Liver (tissue), 9 donors: ENCODE measurements around the gene TCF19. TPM values are rescaled to one million over a fixed set of nuclear protein-coding genes. Genes with fewer than 3 reads are reported as not detected.

Experiments used
- DNase-seq: peaks from one replicate; pipeline ENCODE4 v3.0.0-alpha.2; 2017; ENCODE audit warnings: low spot score
- H3K27ac ChIP-seq, 2 donors: one replicate each; pipeline ENCODE4 v1.7.0; 2013; ENCODE audit warnings: inconsistent platforms in 2 of 2, low read length in 2 of 2, control low read depth in 1 of 2, low read depth in 1 of 2, mild to moderate bottlenecking in 1 of 2
- H3K27me3 ChIP-seq, 4 donors: one replicate each; pipeline versions ENCODE4 v1.6.1 to v1.7.0; 2013; ENCODE audit warnings: low read length in 3 of 4, inconsistent platforms in 1 of 4, mild to moderate bottlenecking in 1 of 4, moderate library complexity in 1 of 4; ENCODE audit not compliant: control insufficient read depth in 4 of 4, insufficient read depth in 4 of 4
- H3K36me3 ChIP-seq, 4 donors: one replicate each; pipeline versions ENCODE4 v1.6.1 to v1.7.0; 2013; ENCODE audit warnings: low read length in 3 of 4, mild to moderate bottlenecking in 3 of 4, low read depth in 1 of 4, moderate library complexity in 1 of 4; ENCODE audit not compliant: control insufficient read depth in 4 of 4, insufficient read depth in 3 of 4
- H3K4me1 ChIP-seq, 4 donors: one replicate each; pipeline versions ENCODE4 v1.6.1 to v1.7.0; 2013; ENCODE audit warnings: low read length in 3 of 4, mild to moderate bottlenecking in 3 of 4, moderate library complexity in 1 of 4; ENCODE audit not compliant: control insufficient read depth in 4 of 4, insufficient read depth in 4 of 4
- H3K4me3 ChIP-seq, 3 donors: one replicate each; pipeline versions ENCODE4 v1.6.1 to v1.7.0; 2013; ENCODE audit warnings: low read length in 3 of 3, control low read depth in 1 of 3, low read depth in 1 of 3, mild to moderate bottlenecking in 1 of 3
- H3K9ac ChIP-seq, 2 donors: one replicate each; pipeline ENCODE4 v1.7.0; 2013; ENCODE audit warnings: low read length in 2 of 2, mild to moderate bottlenecking in 2 of 2, moderate library complexity in 2 of 2, control low read depth in 1 of 2, low read depth in 1 of 2
- H3K9me3 ChIP-seq, 4 donors: one replicate each; pipeline versions ENCODE4 v1.6.1 to v1.7.0; 2013; ENCODE audit warnings: low read length in 3 of 4; ENCODE audit not compliant: control insufficient read depth in 4 of 4
- EGR1 ChIP-seq, 2 donors: IDR thresholded peaks; 2 replicates each; pipeline ENCODE4 v1.6.1; 2016 to 2018; ENCODE audit warnings: antibody characterized with exemption in 2 of 2, low read depth in 2 of 2
- FOXA1 ChIP-seq: IDR thresholded peaks from 2 replicates; pipeline ENCODE4 v1.6.1; 2016; ENCODE audit warnings: antibody characterized with exemption
- HNF4A ChIP-seq, 2 donors: conservative IDR thresholded peaks; 2 replicates each; pipeline ENCODE4 v1.6.1; 2016; ENCODE audit warnings: antibody characterized with exemption in 2 of 2, mild to moderate bottlenecking in 2 of 2
- HNF4G ChIP-seq: IDR thresholded peaks from 2 replicates; pipeline ENCODE4 v1.6.1; 2016; ENCODE audit warnings: antibody characterized with exemption
- JUND ChIP-seq, 2 donors: IDR thresholded peaks; 2 replicates each; pipeline ENCODE4 v1.6.1; 2016; ENCODE audit warnings: antibody characterized with exemption in 2 of 2
- NR2F2 ChIP-seq: IDR thresholded peaks from 2 replicates; pipeline ENCODE4 v1.6.1; 2016; ENCODE audit warnings: antibody characterized with exemption
- RAD21 ChIP-seq, 2 donors: IDR thresholded peaks; 2 replicates each; pipeline ENCODE4 v1.6.1; 2016; ENCODE audit warnings: antibody characterized with exemption in 2 of 2, mild to moderate bottlenecking in 2 of 2
- RXRA ChIP-seq, 2 donors: IDR thresholded peaks; 2 replicates each; pipeline ENCODE4 v1.6.1; 2017 to 2018; ENCODE audit warnings: antibody characterized with exemption in 2 of 2, mild to moderate bottlenecking in 1 of 2
- SP1 ChIP-seq: IDR thresholded peaks from 2 replicates; pipeline ENCODE4 v1.6.1; 2018; ENCODE audit warnings: antibody characterized with exemption, mild to moderate bottlenecking
- TAF1 ChIP-seq: conservative IDR thresholded peaks from 2 replicates; pipeline ENCODE4 v1.6.1; 2016; ENCODE audit warnings: antibody characterized with exemption, mild to moderate bottlenecking
- YY1 ChIP-seq: IDR thresholded peaks from 2 replicates; pipeline ENCODE4 v1.6.1; 2016; ENCODE audit warnings: antibody characterized with exemption, mild to moderate bottlenecking
- WGBS: extraction: QIAGEN DNeasy Blood & Tissue Kit; methylation state at CpG from one replicate; pipeline ENCODE4 v1.1.7; 2013; 5-methylcytosine and 5-hydroxymethylcytosine counted together
- polyA plus RNA-seq, 2 donors: library from polyadenylated mRNA; stranded (reverse) in 1 of 2; unstranded in 1 of 2; fragments of 200-250 nt in 1 of 2; fragments of >200 nt in 1 of 2; fragmentation: Nextera tagmentation in 1 of 2; extraction: Ambion mirVana in 1 of 2; gene quantifications; one replicate each; pipeline versions ENCODE4 v1.2.1 to v1.2.3, GENCODE V29; 2013 to 2015
- total RNA-seq, 2 donors: library from RNA; depleted of rRNA; stranded (reverse); fragments of >200 nt; gene quantifications; one replicate each; pipeline ENCODE4 v1.2.3, GENCODE V29; 2014
- TF ChIP-seq, protein P1 (sequence below): IDR thresholded peaks from 2 replicates; pipeline ENCODE4 v1.6.1; 2016; ENCODE audit warnings: antibody characterized with exemption
- TF ChIP-seq, protein P2 (sequence below): IDR thresholded peaks from 2 replicates; pipeline ENCODE4 v1.6.1; 2016; ENCODE audit warnings: antibody characterized with exemption
- TF ChIP-seq, protein P3 (sequence below): IDR thresholded peaks from 2 replicates; pipeline ENCODE4 v1.6.1; 2016; ENCODE audit warnings: antibody characterized with exemption
- TF ChIP-seq, protein P4 (sequence below): fragments of 150-350 bp; IDR thresholded peaks from 2 replicates; pipeline ENCODE4 v1.5.1; 2017; ENCODE audit warnings: improper control_type of control experiment, low read depth, low read length; ENCODE audit not compliant: missing input control
- donor health status: healthy.
- donor health status: healthy.
- donor health status: healthy.
- donor health status: healthy.
- donor health status: healthy.

The TCF19 gene
- total and polyA plus RNA-seq, 4 donors, result 0.63 to 16.8 (median 2.0) TPM

DNA sequence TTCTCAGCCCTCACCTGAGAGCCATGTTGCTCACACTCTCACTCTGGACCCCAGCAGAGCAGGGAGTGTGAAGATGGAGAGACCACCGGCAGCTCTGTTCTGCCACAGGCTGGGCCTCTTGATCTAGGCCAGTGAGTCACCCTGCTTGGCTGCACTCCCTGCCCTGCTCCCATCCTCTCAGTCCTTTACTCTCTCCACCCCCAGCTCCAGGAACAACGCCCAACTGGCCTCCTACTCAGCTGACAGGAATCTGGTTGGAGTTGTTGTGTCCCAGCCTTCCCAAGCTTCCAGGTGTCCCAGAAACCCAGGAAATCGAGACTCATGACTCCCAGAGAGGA is 43.9 kb upstream of the TCF19 start, which contains the start of gene PSORS1C1:
PSORS1C1 (plus strand) TSS at position 260 of the 338 bp plus-strand sequence. CDS start 14,833 bp downstream, outside the sequence.
- DNase-seq, result no peak
- Histone ChIP-seq H3K36me3 (no peaks in the 10 kb centered on the region), H3K4me1 (no peaks in the 10 kb centered on the region), H3K9me3 (no peaks in the 10 kb centered on the region), H3K27me3 (peaks cover 0 to 2% (median 0%) of the 10 kb centered on the region in 4 donors), H3K4me3 (no peak within 1 kb of the TSS), H3K9ac (no peak within 1 kb of the TSS), H3K27ac (no peak within 1 kb of the TSS)
- 32% methylated on average over 3 of the region's 3 CpGs for WGBS
- TF ChIP-seq EGR1 (IDR thresholded peaks at IDR 0.05; ENCODE audit: low read depth in 2 of 2) (no peak), JUND (IDR thresholded peaks at IDR 0.05) (peak in 1 of 2 donors; percentile 33)
- TF ChIP-seq, protein P1, sequence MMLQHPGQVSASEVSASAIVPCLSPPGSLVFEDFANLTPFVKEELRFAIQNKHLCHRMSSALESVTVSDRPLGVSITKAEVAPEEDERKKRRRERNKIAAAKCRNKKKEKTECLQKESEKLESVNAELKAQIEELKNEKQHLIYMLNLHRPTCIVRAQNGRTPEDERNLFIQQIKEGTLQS, result no peak

DNA sequence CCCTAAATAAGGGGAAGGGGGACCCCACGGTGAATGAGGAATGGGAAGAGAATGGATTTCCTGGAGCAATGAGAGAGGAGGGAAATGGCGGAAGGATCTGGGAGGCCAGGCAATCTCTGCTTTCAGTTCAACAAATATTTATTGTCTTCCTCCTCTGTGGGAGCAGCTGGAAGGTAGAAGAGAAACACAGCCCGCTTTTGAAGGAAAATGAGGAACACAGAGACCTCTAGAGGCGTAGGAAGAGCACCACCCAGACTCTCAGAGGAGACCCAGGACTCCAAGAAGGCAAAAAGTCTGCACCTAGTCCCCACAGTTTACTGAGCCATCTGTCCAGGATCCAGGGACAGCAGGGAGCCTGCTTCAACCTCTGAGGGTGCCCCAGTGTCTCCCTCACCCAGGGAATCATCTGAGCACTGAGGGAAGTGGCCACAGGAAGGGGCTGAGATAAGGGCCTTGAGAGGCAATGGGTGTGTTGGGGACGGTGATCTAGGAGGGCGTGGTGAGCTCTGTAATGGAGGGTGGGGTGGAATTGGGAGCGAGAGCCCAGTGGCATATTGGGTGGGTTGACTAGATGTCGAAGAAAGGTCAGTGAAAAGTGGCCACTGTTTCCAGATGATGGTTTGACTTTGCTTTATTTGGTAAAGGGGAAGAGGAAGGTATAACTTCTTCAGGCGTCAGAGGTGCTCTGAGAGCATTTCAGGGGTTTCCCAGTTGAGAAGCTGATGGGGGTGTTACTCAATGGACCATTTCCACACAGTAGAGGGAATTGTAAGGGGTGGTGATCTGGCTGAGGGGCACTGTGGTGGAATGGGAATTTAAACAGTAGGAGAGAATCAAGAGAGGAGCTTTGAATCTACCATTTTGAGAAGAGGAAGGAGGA is 43.2 kb upstream of the TCF19 start:
- Histone ChIP-seq H3K36me3 (no peaks in the 10 kb centered on the region), H3K4me3 (no peak overlapping the region), H3K4me1 (no peaks in the 10 kb centered on the region), H3K9me3 (no peaks in the 10 kb centered on the region), H3K27ac (no peak overlapping the region), H3K9ac (no peak overlapping the region), H3K27me3 (peaks cover 0 to 2% (median 0%) of the 10 kb centered on the region in 4 donors)
- no peak for TF ChIP-seq TAF1
- no peak for TF ChIP-seq JUND (IDR thresholded peaks at IDR 0.05)
- TF ChIP-seq, protein P2, sequence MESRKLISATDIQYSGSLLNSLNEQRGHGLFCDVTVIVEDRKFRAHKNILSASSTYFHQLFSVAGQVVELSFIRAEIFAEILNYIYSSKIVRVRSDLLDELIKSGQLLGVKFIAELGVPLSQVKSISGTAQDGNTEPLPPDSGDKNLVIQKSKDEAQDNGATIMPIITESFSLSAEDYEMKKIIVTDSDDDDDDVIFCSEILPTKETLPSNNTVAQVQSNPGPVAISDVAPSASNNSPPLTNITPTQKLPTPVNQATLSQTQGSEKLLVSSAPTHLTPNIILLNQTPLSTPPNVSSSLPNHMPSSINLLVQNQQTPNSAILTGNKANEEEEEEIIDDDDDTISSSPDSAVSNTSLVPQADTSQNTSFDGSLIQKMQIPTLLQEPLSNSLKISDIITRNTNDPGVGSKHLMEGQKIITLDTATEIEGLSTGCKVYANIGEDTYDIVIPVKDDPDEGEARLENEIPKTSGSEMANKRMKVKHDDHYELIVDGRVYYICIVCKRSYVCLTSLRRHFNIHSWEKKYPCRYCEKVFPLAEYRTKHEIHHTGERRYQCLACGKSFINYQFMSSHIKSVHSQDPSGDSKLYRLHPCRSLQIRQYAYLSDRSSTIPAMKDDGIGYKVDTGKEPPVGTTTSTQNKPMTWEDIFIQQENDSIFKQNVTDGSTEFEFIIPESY, result no peak
- TF ChIP-seq, protein P1, result no peak
- no peak for TF ChIP-seq HNF4A (conservative IDR thresholded peaks at IDR 0.05)
- no peak for TF ChIP-seq FOXA1
- no peak for DNase-seq
- 60% methylated on average over 9 of the region's 9 CpGs for WGBS

DNA sequence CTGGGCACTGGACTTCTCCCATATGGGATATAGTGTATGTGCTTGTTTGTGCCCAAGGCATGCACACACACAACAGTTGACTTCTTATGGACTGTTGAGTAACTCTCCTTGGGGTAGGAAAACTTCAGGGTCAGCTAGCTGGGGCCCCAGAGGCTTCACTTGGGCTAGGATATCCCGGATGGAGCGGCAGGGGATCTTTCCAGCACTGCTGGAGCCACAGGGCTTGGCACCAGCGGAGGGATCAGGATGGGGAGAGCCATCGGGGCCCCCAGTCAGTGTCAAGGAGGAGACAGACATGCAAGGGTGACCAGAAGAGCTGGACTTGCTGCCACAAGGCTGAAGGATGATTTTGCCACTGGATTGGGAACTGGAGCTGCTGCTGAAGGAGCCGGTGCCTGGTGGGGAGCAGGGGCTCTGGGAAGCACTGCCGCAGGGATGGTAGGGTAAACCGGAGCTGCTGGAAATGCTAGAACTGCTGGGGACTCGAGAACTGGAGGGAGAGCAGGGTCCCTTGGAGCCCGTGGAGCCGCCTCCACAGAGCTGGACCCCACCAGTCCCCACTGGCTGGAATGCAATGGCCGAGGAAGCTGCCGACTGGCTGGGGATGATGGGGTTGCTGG is 42.3 kb upstream of the TCF19 start:
- 84% methylated on average over 12 of the region's 12 CpGs for WGBS
- TF ChIP-seq RXRA (IDR thresholded peaks at IDR 0.05) (no peak), YY1 (no peak), SP1 (no peak), RAD21 (IDR thresholded peaks at IDR 0.05) (no peak), HNF4G (no peak), HNF4A (conservative IDR thresholded peaks at IDR 0.05) (no peak), TAF1 (no peak), NR2F2 (no peak)
- TF ChIP-seq, protein P2, result no peak
- TF ChIP-seq, protein P3, sequence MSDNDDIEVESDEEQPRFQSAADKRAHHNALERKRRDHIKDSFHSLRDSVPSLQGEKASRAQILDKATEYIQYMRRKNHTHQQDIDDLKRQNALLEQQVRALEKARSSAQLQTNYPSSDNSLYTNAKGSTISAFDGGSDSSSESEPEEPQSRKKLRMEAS, result no peak
- TF ChIP-seq, protein P4, sequence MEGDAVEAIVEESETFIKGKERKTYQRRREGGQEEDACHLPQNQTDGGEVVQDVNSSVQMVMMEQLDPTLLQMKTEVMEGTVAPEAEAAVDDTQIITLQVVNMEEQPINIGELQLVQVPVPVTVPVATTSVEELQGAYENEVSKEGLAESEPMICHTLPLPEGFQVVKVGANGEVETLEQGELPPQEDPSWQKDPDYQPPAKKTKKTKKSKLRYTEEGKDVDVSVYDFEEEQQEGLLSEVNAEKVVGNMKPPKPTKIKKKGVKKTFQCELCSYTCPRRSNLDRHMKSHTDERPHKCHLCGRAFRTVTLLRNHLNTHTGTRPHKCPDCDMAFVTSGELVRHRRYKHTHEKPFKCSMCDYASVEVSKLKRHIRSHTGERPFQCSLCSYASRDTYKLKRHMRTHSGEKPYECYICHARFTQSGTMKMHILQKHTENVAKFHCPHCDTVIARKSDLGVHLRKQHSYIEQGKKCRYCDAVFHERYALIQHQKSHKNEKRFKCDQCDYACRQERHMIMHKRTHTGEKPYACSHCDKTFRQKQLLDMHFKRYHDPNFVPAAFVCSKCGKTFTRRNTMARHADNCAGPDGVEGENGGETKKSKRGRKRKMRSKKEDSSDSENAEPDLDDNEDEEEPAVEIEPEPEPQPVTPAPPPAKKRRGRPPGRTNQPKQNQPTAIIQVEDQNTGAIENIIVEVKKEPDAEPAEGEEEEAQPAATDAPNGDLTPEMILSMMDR, result no peak
- Histone ChIP-seq H3K4me3 (no peak overlapping the region), H3K27me3 (no peaks in the 10 kb centered on the region), H3K27ac (no peak overlapping the region), H3K36me3 (no peaks in the 10 kb centered on the region), H3K9me3 (no peaks in the 10 kb centered on the region), H3K4me1 (no peaks in the 10 kb centered on the region), H3K9ac (no peak overlapping the region)
- no peak for DNase-seq
